GM12878 (cell line): Measurements from ENCODE around the gene PPP1R14B. TPM values are rescaled to one million over a fixed set of nuclear protein-coding genes. Genes with fewer than 3 reads are reported as not detected.
A peak's percentile ranks its signal among the peaks of the same experiment; 100 is the strongest.

Experiments
- ATAC-seq: fragments of 200-7000 bp; cut with Tn5 transposase; 3 replicates; pipeline ENCODE4 v1.9.1; 2020; ENCODE audit warnings: mild to moderate bottlenecking, moderate library complexity
- BruUV-seq: library from RNA; stranded (reverse); fragments of 400-500 nt; replicated peaks from 2 replicates; lab custom pipeline; 2021; lab: Mats Ljungman, UMichigan
- CTCF ChIA-PET: fragments of 300-600 bp; sonication (Branson Sonifier 250); formaldehyde crosslinking; extraction: SDS; loops from one replicate; lab custom pipeline; 2021; ENCODE audit warnings: inconsistent platforms; lab: Yijun Ruan, JAX
- POLR2A ChIA-PET: fragments of 350-600 bp; formaldehyde crosslinking; extraction: SDS; loops from one replicate; lab custom pipeline; 2021; ENCODE audit warnings: inconsistent platforms; lab: Charles Lee
- RAD21 ChIA-PET: fragments of 300-600 bp; sonication (Branson Sonifier 250); formaldehyde crosslinking; loops from one replicate; lab custom pipeline; 2023; ENCODE audit warnings: antibody characterized with exemption; ENCODE audit not compliant: unreplicated experiment; lab: Charles Lee
- SMC1A ChIA-PET: fragments of 300-600 bp; sonication (Branson Sonifier 250); formaldehyde crosslinking; loops from one replicate; lab custom pipeline; 2023; ENCODE audit not compliant: unreplicated experiment, uncharacterized antibody; lab: Charles Lee
- DNase-seq: peaks from one replicate; pipeline ENCODE4 v3.0.0-alpha.2; 2011; ENCODE audit warnings: low read depth, low spot score
- FAIRE-seq: peaks from 3 replicates; lab custom pipeline; 2011; peaks lifted over from hg19 to GRCh38; lab: Jason Lieb, UNC
- H2AFZ ChIP-seq: 2 replicates; pipeline ENCODE4 v1.6.0; 2011; ENCODE audit warnings: low read depth, low read length, control low read depth; ENCODE audit not compliant: control insufficient read depth
- H3K27ac ChIP-seq: 2 replicates; pipeline ENCODE4 v1.5.1; 2011; ENCODE audit warnings: control low read depth; ENCODE audit not compliant: control insufficient read depth, insufficient read depth
- H3K27me3 ChIP-seq, 2 experiments: replicated peaks in 1 of 2; 2 replicates each; pipeline versions ENCODE4 v1.6.0 to v1.6.1; 2011; ENCODE audit warnings: low read length in 1 of 2; ENCODE audit not compliant: control insufficient read depth in 2 of 2, insufficient read depth in 2 of 2
- H3K36me3 ChIP-seq, 2 experiments: 2 replicates each; pipeline ENCODE4 v1.5.1; 2011; ENCODE audit warnings: low read length in 1 of 2; ENCODE audit not compliant: control insufficient read depth in 2 of 2, insufficient read depth in 2 of 2
- H3K4me1 ChIP-seq: 2 replicates; pipeline ENCODE4 v1.6.1; 2011; ENCODE audit warnings: mild to moderate bottlenecking, low read length, moderate library complexity, mixed read lengths; ENCODE audit not compliant: control insufficient read depth, insufficient read depth
- H3K4me2 ChIP-seq: 2 replicates; pipeline ENCODE4 v1.6.0; 2011; ENCODE audit warnings: control low read depth; ENCODE audit not compliant: control insufficient read depth, insufficient read depth
- H3K4me3 ChIP-seq: fragments of 200-600 bp; sonication (generic); 2 replicates; pipeline ENCODE4 v1.5.1; 2016
- H3K79me2 ChIP-seq: 2 replicates; pipeline ENCODE4 v1.6.0; 2011; ENCODE audit warnings: low read length; ENCODE audit not compliant: control insufficient read depth, insufficient read depth
- H3K9ac ChIP-seq: 2 replicates; pipeline ENCODE4 v1.8.0; 2011; ENCODE audit warnings: low read length, control low read depth, mixed read lengths; ENCODE audit not compliant: control insufficient read depth, insufficient read depth
- H3K9me3 ChIP-seq: replicated peaks from 3 replicates; pipeline ENCODE4 v1.5.1; 2011; ENCODE audit warnings: mild to moderate bottlenecking, low read length; ENCODE audit not compliant: control insufficient read depth, insufficient read depth
- H4K20me1 ChIP-seq: 2 replicates; pipeline ENCODE4 v1.6.0; 2011; ENCODE audit not compliant: control insufficient read depth, insufficient read depth
- EP300 ChIP-seq, 2 experiments: fragments of 150-350 bp in 1 of 2; IDR thresholded peaks; 2 replicates each; pipeline ENCODE4 v1.6.1; 2011 to 2012; ENCODE audit warnings: low read depth in 2 of 2, low read length in 2 of 2, borderline replicate concordance in 1 of 2, improper control_type of control experiment in 1 of 2, inconsistent platforms in 1 of 2; ENCODE audit not compliant: control insufficient read depth in 1 of 2
- MTA3 ChIP-seq: IDR thresholded peaks from 2 replicates; pipeline ENCODE4 v1.6.1; 2012; ENCODE audit warnings: low read length, inconsistent platforms, borderline replicate concordance
- RAD21 ChIP-seq: IDR thresholded peaks from 2 replicates; pipeline ENCODE4 v1.6.1; 2011; ENCODE audit warnings: mild to moderate bottlenecking, low read depth, low read length, moderate library complexity; ENCODE audit not compliant: insufficient read depth
- RUNX3 ChIP-seq: IDR thresholded peaks from 2 replicates; pipeline ENCODE4 v1.6.1; 2012; ENCODE audit warnings: low read length, inconsistent platforms
- WGBS: methylation state at CpG from one replicate; pipeline ENCODE4 v1.1.6; 2016; ENCODE audit warnings: low lambda C conversion rate; ENCODE audit not compliant: insufficient replicate concordance, insufficient coverage; ENCODE audit errors: missing lambda C conversion rate; 5-methylcytosine and 5-hydroxymethylcytosine counted together
- in situ Hi-C: fragments of 300-500 bp; cut with MboI; formaldehyde crosslinking; loops from 9 replicates; pipeline ENCODE4 v1.14.3; 2018; ENCODE audit warnings: mixed read lengths
- intact Hi-C: fragments of 100-400 bp; cut with micrococcal nuclease; formaldehyde crosslinking; loops from one replicate; pipeline ENCODE4 v1.14.2; 2022; ENCODE audit not compliant: unreplicated experiment
- polyA plus RNA-seq, 11 experiments: library from polyadenylated mRNA; depleted of rRNA in 4 of 11; unstranded in 6 of 11; stranded (reverse) in 5 of 11; fragments of >200 nt; fragmentation: Nextera tagmentation in 4 of 11; fragmentation: Illumina TruSeq in 1 of 11; extraction: Ambion mirVana in 4 of 11; extraction: Trizol in 1 of 11; gene quantifications; 1 replicate in 1 of 11; 2 replicates in 10 of 11; pipeline versions ENCODE4 v1.2.1 to v1.2.3, GENCODE V29; 2011 to 2016; ENCODE audit warnings: inconsistent platforms in 2 of 11, missing spikeins in 2 of 11, low read depth in 1 of 11
- total RNA-seq, 4 experiments: library from RNA; depleted of rRNA in 3 of 4; stranded (reverse); fragments of >200 nt in 3 of 4; fragmentation: Illumina TruSeq in 1 of 4; extraction: Trizol in 1 of 4; gene quantifications; 2 replicates each; pipeline versions ENCODE4 v1.2.1 to v1.2.3, GENCODE V29; 2013 to 2021

Gene PPP1R14B
- total and polyA plus RNA-seq, 10 of the 15 experiments (the other 5 are each of a cell fraction or from before 2014, with no cell fraction given): 8.4 to 283 (median 124) TPM

DNA sequence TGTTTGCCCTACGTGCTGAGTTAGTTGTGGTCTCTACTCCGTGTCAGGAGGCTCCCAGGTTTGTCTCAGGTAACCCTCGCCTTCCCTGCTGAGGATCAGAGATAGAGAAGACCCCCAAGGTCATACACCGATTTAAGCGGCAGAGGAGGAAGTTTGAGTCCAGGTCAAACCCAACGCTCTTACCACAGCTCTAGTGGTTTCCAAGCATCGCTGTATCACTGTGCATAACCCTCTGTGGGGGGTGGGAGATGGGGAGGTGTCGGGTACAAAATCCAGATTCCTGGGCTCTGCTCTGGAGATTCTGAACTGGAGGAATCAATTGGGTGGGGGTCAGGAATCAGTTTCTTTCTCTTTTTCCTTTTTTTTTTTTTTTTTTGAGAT, 15.8 kb downstream of the PPP1R14B start:
- no peaks in the 10 kb centered on the region for H3K9me3 ChIP-seq
- ChIA-PET RAD21 (no interaction called here), CTCF (interaction anchor here (1.2 kb wide), 1 partner anchor 24 kb away, joined by 8 read pairs; the partner anchor contains the start of gene FERMT3), SMC1A (no interaction called here), POLR2A (interaction anchor here (0.6 to 9.7 kb wide), 6 partner anchors 13 to 255 kb away, joined by 4 to 77 read pairs (median 9); partner anchors contain the start of genes FERMT3, FKBP2 and PPP1R14B)
- peak overlapping the region; percentile 95 for H3K4me3 ChIP-seq
- TF ChIP-seq MTA3: no peak
- no peak for TF ChIP-seq RAD21
- peak; percentile 56 for TF ChIP-seq RUNX3
- no peak for TF ChIP-seq EP300 (IDR thresholded peaks at IDR 0.05; ENCODE audit: borderline replicate concordance in 1 of 2, control insufficient read depth in 1 of 2, low read depth in 2 of 2, low read length in 2 of 2)
- H3K79me2 ChIP-seq: peaks cover 35% of the 10 kb centered on the region
- peak overlapping the region; percentile 86 for H3K27ac ChIP-seq
- intact Hi-C loops: no loop called here
- no peak for FAIRE-seq
- ATAC-seq: no peak
- H3K36me3 ChIP-seq: no peaks in the 10 kb centered on the region
- peak overlapping the region; percentile 98 for H3K4me2 ChIP-seq
- peak overlapping the region; percentile 79 for H3K9ac ChIP-seq
- 0% methylated on average over 8 of the region's 8 CpGs for WGBS
- BruUV-seq: no TSS peak
- peak overlapping the region; percentile 94 for H2AFZ ChIP-seq
- H3K4me1 ChIP-seq: peaks cover 40% of the 10 kb centered on the region
- no peak for DNase-seq
- no peaks in the 10 kb centered on the region for H4K20me1 ChIP-seq
- H3K27me3 ChIP-seq: no peaks in the 10 kb centered on the region
- in situ Hi-C loops: loop anchor here (25.0 kb wide), 1 partner anchor 1631 kb away; the partner anchor contains the start of genes CFL1, EFEMP2 and MUS81
